Hematopoietic multipotent progenitor cell treated with erythropoietin and hydrocortisone succinate and interleukin-3 and kit ligand, for 8 days (in vitro differentiated cells): ENCODE results near the gene SPINK5.
A peak's percentile ranks its signal among the peaks of the same experiment; 100 is the strongest.

ENCODE experiments used
- DNase-seq: peaks from one replicate; pipeline ENCODE4 v3.0.0-alpha.2; 2015

Gene SPINK5

DNA sequence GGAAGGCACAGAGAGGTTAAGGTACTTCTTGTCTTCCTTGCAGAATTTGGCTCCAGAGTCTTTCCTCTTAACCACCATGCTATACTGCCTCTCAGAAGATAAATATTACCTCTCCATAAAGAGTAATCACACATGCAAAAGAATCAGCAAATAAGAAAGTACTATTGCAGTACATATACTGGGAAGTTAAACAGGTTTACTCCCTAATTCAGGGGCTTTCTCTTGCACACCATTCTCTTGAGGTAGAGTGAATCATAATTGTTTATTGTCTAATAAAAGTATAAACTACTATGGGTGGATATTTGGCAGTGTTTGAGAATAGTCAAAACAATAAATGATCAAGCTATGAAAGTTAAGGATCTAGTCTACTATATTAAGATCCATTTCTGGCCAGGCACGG, 40.4 kb downstream of the SPINK5 start:
- no peak for DNase-seq

- DNase-seq: no peak
Measured at GRCh38 chr5:148107608-148108007, 43.8 kb downstream of the SPINK5 start.

DNA sequence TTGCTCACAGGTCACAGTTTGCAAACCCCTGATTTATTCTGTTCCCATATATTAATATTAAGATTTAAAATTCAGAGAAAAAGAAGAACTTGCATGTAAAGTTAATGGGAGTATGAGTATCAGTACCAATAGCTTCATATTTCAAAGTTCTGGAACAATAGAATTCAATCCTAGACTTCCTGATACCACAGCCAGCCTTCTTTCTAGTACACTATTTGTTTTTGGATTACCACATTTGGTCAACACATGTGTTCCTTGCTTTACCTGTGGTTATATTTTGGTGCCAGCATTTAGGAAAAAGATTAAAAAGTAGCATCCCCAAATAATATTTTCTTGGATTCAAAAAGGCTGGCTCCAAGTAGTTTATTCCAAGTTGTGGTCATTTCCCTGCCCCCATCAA, 49.5 kb downstream of the SPINK5 start:
- no peak for DNase-seq

GRCh38 chr5:148120317-148120716, 56.5 kb downstream of the SPINK5 start:
- no peak for DNase-seq

GRCh38 chr5:148125641-148126040, 61.9 kb downstream of the SPINK5 start:
- DNase-seq: no peak

- no peak for DNase-seq
Measured at GRCh38 chr5:148135091-148136048, 71.6 kb downstream of the SPINK5 start.

GRCh38 chr5:148140846-148141245, 77.1 kb downstream of the SPINK5 start:
- no peak for DNase-seq

- DNase-seq: no peak
Measured at GRCh38 chr5:148141645-148142044, 77.9 kb downstream of the SPINK5 start.

GRCh38 chr5:148145916-148146315, 82.1 kb downstream of the SPINK5 start:
- no peak for DNase-seq

DNA sequence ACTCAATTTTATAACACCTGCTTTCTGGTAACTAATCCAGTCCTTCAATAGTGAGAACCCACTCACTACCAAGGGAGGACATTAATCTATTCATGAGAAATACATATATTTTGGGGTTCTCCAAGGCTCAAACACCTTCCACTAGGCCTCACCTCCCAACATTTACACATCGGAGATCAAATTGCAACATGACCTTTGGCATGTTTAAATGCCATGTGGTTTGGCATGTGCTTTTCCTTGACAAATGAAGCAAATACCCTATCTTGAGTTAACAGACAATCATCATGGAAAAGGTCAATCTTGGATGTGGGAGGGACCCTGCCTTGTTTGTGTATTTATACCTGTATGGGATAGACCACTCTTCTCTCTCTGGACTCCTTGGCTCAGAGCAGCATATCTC, 82.7 kb downstream of the SPINK5 start:
- no peak for DNase-seq

GRCh38 chr5:148147415-148147814, 83.6 kb downstream of the SPINK5 start:
- DNase-seq: no peak

GRCh38 chr5:148151872-148152271, 88.1 kb downstream of the SPINK5 start:
- no peak for DNase-seq

GRCh38 chr5:148152781-148153180, 89.0 kb downstream of the SPINK5 start:
- no peak for DNase-seq

- DNase-seq: no peak
Measured at GRCh38 chr5:148156609-148157008, 92.8 kb downstream of the SPINK5 start.

- DNase-seq: no peak
Measured at GRCh38 chr5:148162038-148162437, 98.3 kb downstream of the SPINK5 start.

GRCh38 chr5:148163345-148163744, 99.6 kb downstream of the SPINK5 start:
- DNase-seq: no peak

DNA sequence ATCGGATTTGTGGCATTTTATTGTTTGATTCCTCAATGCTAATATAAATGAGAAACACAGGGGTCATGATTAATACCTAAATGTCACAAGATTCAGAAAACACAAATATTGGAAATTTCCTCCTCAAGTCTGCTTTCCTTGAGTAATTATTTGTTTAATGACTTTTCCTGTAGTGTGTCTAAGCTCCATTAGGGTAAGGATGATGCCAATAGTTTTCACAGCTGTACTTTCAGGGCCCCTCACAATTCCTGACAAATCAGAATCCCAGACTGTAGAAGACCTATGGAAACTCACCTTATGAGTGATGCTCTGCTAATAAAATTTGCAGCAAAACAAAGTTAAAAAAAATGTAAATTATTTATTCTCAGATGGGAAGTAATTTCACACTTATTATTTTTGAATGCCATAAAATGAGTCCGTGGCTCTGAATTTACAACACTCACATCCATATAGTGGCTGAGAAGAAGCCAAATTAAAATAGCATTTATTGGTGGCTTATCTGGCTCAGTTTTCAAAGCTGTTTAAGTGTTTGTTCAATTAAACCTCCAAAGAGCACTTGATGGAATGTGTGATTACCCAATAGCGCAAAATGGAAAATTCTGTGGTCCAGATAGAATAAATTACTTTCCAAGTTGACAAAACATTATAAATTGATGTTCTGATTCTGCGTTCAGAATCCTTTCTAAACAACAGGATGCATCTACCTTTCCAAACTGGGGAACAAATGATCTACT, 102.9 kb downstream of the SPINK5 start:
- DNase-seq: no peak

GRCh38 chr5:148168246-148168645, 104.5 kb downstream of the SPINK5 start, which contains the start of gene SPINK14:
TSS of gene SPINK14 (plus strand) at chr5:148168546. CDS start at chr5:148169733, 1,187 bp downstream.
- no peak for DNase-seq

DNA sequence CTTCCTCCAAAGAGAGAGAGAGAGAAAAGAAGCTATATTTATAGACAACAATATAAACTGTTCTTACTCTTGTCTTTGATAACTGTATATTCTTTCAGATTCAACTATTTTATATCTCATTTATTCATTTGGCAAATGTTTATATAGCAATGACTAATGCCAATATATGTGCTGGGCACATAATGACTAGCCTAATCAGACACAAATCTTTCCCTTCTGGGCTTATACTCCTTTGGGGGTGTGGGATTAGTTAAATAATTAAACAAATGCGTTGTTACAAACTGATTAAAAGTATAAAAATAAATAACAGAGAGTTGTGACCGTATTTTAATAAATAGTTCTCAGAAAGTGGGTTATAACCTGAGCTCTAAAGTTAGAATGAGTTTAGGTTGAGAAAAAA, 108.6 kb downstream of the SPINK5 start:
- no peak for DNase-seq

- no peak for DNase-seq
Measured at GRCh38 chr5:148176480-148176879, 112.7 kb downstream of the SPINK5 start.

- DNase-seq: no peak
Measured at GRCh38 chr5:148177207-148177606, 113.4 kb downstream of the SPINK5 start.

DNA sequence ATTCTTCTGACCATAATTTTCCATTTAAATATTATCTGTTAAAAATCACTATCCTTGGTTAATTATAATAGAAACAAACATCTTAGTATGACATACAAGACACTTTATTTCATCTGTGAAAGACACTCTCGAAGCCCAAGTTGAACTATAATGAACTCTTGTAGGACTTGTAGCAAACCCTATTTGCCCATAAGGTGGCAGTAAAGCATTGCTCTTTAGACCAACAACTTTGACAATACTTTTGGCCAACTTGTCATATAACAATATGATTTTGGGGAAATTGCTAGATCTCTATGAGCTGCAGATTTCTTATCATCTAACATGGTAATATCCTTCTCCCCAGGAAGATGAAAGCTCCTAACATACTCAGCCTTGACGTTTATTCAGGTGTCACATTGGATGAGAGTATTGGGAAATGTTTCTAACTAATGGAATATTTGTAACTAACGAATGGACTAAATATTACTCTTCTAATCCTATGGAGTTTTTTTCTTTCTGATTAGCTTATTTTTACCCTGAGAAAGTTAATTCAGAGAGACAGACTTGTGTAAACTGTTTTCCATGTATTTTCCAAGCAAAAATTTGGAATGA, 115.5 kb downstream of the SPINK5 start:
- peak; percentile 75 for DNase-seq

- DNase-seq: peak; percentile 6
Measured at GRCh38 chr5:148186248-148187003, 122.6 kb downstream of the SPINK5 start.
